HepG2 (cell line): ENCODE data around the gene SFRP4. TPM values are rescaled to one million over a fixed set of nuclear protein-coding genes. Genes with fewer than 3 reads are reported as not detected.

Experiments used
- ATAC-seq: fragments of 200-7000 bp; cut with Tn5 transposase; 3 replicates; pipeline ENCODE4 v1.9.1; 2020; ENCODE audit warnings: mild to moderate bottlenecking, moderate library complexity
- BruUV-seq: library from RNA; stranded (reverse); fragments of 400-500 nt; replicated peaks from 2 replicates; lab custom pipeline; 2021; lab: Mats Ljungman, UMichigan
- CTCF ChIA-PET: fragments of 300-600 bp; formaldehyde crosslinking; extraction: SDS; loops from one replicate; lab custom pipeline; 2021; ENCODE audit warnings: low total read pairs, inconsistent platforms, low intra/inter-chr PET ratio; lab: Yijun Ruan, JAX
- POLR2A ChIA-PET: fragments of 350-600 bp; sonication (Branson Sonifier 250); formaldehyde crosslinking; loops from one replicate; lab custom pipeline; 2020; ENCODE audit warnings: antibody characterized with exemption, inconsistent platforms; lab: Yijun Ruan, JAX
- DNase-seq: peaks from one replicate; pipeline ENCODE4 v3.0.0-alpha.2; 2015; ENCODE audit warnings: low spot score
- FAIRE-seq: peaks from 3 replicates; lab custom pipeline; 2011; peaks lifted over from hg19 to GRCh38; lab: Jason Lieb, UNC
- H2AFZ ChIP-seq: one replicate; pipeline ENCODE4 v1.6.1; 2011; ENCODE audit warnings: low read length, inconsistent platforms
- H3K27ac ChIP-seq: fragments of 300-600 bp; 3 replicates; pipeline ENCODE4 v1.8.0; 2011; ENCODE audit warnings: mixed run types, mild to moderate bottlenecking, mixed read lengths, low read length, inconsistent platforms; ENCODE audit not compliant: insufficient read depth; ENCODE audit errors: extremely low read length
- H3K27me3 ChIP-seq, 2 experiments: fragments of 200-600 bp in 1 of 2; 2 replicates in 1 of 2; 3 replicates in 1 of 2; pipeline versions ENCODE4 v1.6.0 to v1.8.0; 2011; ENCODE audit warnings: low read length in 2 of 2, mild to moderate bottlenecking in 2 of 2, moderate library complexity in 2 of 2, inconsistent platforms in 1 of 2; ENCODE audit not compliant: insufficient read depth in 2 of 2, control insufficient read depth in 1 of 2
- H3K36me3 ChIP-seq, 2 experiments: fragments of 200-600 bp in 1 of 2; replicated peaks in 1 of 2; 2 replicates in 1 of 2; 3 replicates in 1 of 2; pipeline versions ENCODE4 v1.5.1 to v1.8.0; 2011; ENCODE audit warnings: low read length in 2 of 2, inconsistent platforms in 1 of 2; ENCODE audit not compliant: insufficient read depth in 2 of 2, control insufficient read depth in 1 of 2
- H3K4me1 ChIP-seq: 2 replicates; pipeline ENCODE4 v1.5.1; 2012; ENCODE audit warnings: low read length, inconsistent platforms; ENCODE audit not compliant: insufficient read depth
- H3K4me2 ChIP-seq: 2 replicates; pipeline ENCODE4 v1.6.0; 2011; ENCODE audit warnings: low read depth, low read length, inconsistent platforms
- H3K4me3 ChIP-seq, 3 experiments: fragments of 200-600 bp in 1 of 3; sonication (generic), shearing (Covaris generic) in 1 of 3; replicated peaks in 1 of 3; 2 replicates each; pipeline ENCODE4 v1.5.1; 2011 to 2016; ENCODE audit warnings: low read length in 3 of 3, inconsistent platforms in 2 of 3, low read depth in 2 of 3, mild to moderate bottlenecking in 2 of 3, control low read depth in 1 of 3, mixed read lengths in 1 of 3; ENCODE audit not compliant: insufficient read depth in 1 of 3
- H3K79me2 ChIP-seq: one replicate; pipeline ENCODE4 v1.6.1; 2011; ENCODE audit warnings: low read length, inconsistent platforms; ENCODE audit not compliant: insufficient read depth
- H3K9ac ChIP-seq: 2 replicates; pipeline ENCODE4 v1.6.0; 2011; ENCODE audit warnings: mild to moderate bottlenecking, low read depth, low read length, inconsistent platforms; ENCODE audit not compliant: insufficient read depth
- H3K9me3 ChIP-seq: 2 replicates; pipeline ENCODE4 v1.5.1; 2012; ENCODE audit warnings: mild to moderate bottlenecking, low read length
- H4K20me1 ChIP-seq: 2 replicates; pipeline ENCODE4 v1.6.0; 2011; ENCODE audit warnings: inconsistent platforms, mild to moderate bottlenecking, low read length, moderate library complexity; ENCODE audit not compliant: insufficient read depth
- ADNP ChIP-seq: sonication (generic); formaldehyde crosslinking; IDR thresholded peaks from 2 replicates; pipeline ENCODE4 v1.4.0; 2020; ENCODE audit warnings: missing genetic modification reagents
- EHMT2 ChIP-seq: fragments of 200-600 bp; sonication (generic); IDR thresholded peaks from 2 replicates; pipeline ENCODE4 v1.7.0; 2017; ENCODE audit warnings: antibody characterized with exemption, low read depth, low read length, borderline replicate concordance
- GFI1 ChIP-seq: sonication (generic); formaldehyde crosslinking; IDR thresholded peaks from 2 replicates; pipeline ENCODE4 v1.5.0; 2020; ENCODE audit warnings: missing genetic modification reagents, mild to moderate bottlenecking, borderline replicate concordance
- ZNF619 ChIP-seq: sonication (generic); formaldehyde crosslinking; IDR thresholded peaks from 2 replicates; pipeline ENCODE4 v1.4.0; 2020; ENCODE audit warnings: mild to moderate bottlenecking, missing genetic modification reagents
- whole genome bisulfite sequencing: methylation state at CpG from one replicate; pipeline ENCODE4 v1.1.6; 2017; ENCODE audit warnings: low lambda C conversion rate; 5-methylcytosine and 5-hydroxymethylcytosine counted together
- in situ Hi-C: cut with HindIII; loops from 2 replicates; pipeline ENCODE4 v1.10.0; 2017; ENCODE audit warnings: low pct_unique_long_range_greater_than_20kb; ENCODE audit not compliant: extremely low pct_ligation_motif_present
- intact Hi-C: fragments of 100-400 bp; cut with micrococcal nuclease; formaldehyde crosslinking; loops from one replicate; pipeline ENCODE4 v1.10.0; 2022; ENCODE audit not compliant: unreplicated experiment
- polyA plus RNA-seq, 8 experiments: library from polyadenylated mRNA; depleted of rRNA in 3 of 8; stranded (reverse) in 7 of 8; unstranded in 1 of 8; fragments of >200 nt; fragmentation: Illumina TruSeq in 4 of 8; extraction: Trizol in 4 of 8; gene quantifications; 2 replicates each; pipeline versions ENCODE4 v1.2.1 to v1.2.3, GENCODE V29; 2011 to 2016; ENCODE audit warnings: low read depth in 4 of 8, missing spikeins in 1 of 8, mixed read lengths in 1 of 8; ENCODE audit not compliant: insufficient read depth in 1 of 8
- total RNA-seq, 5 experiments: library from RNA; depleted of rRNA; stranded (reverse); fragments of >200 nt; fragmentation: Illumina TruSeq; extraction: Trizol; gene quantifications; 2 replicates each; pipeline ENCODE4 v1.2.3, GENCODE V29; 2016; ENCODE audit warnings: low read depth in 1 of 5
- TF ChIP-seq, protein P1 (sequence below): sonication (generic); formaldehyde crosslinking; IDR thresholded peaks from 2 replicates; pipeline ENCODE4 v1.4.0; 2020; ENCODE audit warnings: missing genetic modification reagents
- TF ChIP-seq, protein P2 (sequence below), 2 experiments: IDR thresholded peaks; 2 replicates each; pipeline ENCODE4 v1.6.1; 2011 to 2012; ENCODE audit warnings: low read length in 2 of 2, borderline replicate concordance in 1 of 2, low read depth in 1 of 2, mild to moderate bottlenecking in 1 of 2, moderate library complexity in 1 of 2
- TF ChIP-seq, protein P3 (sequence below): sonication (generic); formaldehyde crosslinking; IDR thresholded peaks from 2 replicates; pipeline ENCODE4 v1.9.0; 2021; ENCODE audit warnings: mild to moderate bottlenecking, missing genetic modification reagents

SFRP4 gene
- total and polyA plus RNA-seq, 2 of the 13 experiments (the other 11 are each of a cell fraction or from before 2014, with no cell fraction given), result 0.96 to 1.8 TPM

DNA sequence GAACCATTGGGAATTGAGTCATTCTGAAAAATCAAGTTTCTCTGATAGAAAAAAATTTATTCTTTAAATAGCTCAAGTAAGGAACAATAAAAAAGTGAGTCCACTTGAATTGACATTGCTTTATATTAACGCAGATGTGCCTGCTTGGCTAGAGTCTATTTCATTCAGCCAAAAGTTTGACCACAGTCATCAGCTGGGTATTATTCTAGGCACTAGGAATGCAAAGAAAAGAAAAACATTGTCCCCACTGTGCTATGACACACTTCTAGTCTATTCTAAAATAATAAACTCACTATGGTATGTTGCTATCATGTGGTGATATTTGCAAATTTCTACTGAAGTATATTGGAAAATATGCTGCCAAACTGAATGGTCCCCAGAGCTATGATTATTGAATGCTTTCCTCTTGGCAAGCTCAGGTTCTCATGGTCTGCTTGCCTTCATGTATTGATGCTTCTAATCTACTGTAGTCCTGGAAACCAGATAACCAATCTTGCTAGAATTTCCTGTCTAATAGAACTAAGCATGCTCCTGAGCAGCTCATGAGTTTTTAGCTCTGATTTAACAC is 8.3 kb downstream of the SFRP4 start:
- H3K36me3 ChIP-seq, result peaks cover 0 to 2% of the 10 kb centered on the region in 2 experiments; a peak in 1 of 5 replicates
- FAIRE-seq, result no peak
- no peak overlapping the region for H3K4me3 ChIP-seq
- BruUV-seq, result no TSS peak
- 97% methylated on average over 1 of the region's 1 CpG for WGBS
- POLR2A ChIA-PET, result interaction anchor here (1.6 kb wide), 1 partner anchor 9 kb away, joined by 4 read pairs; the partner anchor contains the start of gene SFRP4
- CTCF ChIA-PET, result no interaction called here
- TF ChIP-seq ZNF619 (CRISPR knock-in tag) (no peak), EHMT2 (no peak), ADNP (CRISPR knock-in tag) (no peak), GFI1 (CRISPR knock-in tag) (no peak)
- TF ChIP-seq, protein P1, sequence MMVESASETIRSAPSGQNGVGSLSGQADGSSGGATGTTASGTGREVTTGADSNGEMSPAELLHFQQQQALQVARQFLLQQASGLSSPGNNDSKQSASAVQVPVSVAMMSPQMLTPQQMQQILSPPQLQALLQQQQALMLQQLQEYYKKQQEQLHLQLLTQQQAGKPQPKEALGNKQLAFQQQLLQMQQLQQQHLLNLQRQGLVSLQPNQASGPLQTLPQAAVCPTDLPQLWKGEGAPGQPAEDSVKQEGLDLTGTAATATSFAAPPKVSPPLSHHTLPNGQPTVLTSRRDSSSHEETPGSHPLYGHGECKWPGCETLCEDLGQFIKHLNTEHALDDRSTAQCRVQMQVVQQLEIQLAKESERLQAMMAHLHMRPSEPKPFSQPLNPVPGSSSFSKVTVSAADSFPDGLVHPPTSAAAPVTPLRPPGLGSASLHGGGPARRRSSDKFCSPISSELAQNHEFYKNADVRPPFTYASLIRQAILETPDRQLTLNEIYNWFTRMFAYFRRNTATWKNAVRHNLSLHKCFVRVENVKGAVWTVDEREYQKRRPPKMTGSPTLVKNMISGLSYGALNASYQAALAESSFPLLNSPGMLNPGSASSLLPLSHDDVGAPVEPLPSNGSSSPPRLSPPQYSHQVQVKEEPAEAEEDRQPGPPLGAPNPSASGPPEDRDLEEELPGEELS (CRISPR knock-in tag), result no peak
- TF ChIP-seq, protein P2, sequence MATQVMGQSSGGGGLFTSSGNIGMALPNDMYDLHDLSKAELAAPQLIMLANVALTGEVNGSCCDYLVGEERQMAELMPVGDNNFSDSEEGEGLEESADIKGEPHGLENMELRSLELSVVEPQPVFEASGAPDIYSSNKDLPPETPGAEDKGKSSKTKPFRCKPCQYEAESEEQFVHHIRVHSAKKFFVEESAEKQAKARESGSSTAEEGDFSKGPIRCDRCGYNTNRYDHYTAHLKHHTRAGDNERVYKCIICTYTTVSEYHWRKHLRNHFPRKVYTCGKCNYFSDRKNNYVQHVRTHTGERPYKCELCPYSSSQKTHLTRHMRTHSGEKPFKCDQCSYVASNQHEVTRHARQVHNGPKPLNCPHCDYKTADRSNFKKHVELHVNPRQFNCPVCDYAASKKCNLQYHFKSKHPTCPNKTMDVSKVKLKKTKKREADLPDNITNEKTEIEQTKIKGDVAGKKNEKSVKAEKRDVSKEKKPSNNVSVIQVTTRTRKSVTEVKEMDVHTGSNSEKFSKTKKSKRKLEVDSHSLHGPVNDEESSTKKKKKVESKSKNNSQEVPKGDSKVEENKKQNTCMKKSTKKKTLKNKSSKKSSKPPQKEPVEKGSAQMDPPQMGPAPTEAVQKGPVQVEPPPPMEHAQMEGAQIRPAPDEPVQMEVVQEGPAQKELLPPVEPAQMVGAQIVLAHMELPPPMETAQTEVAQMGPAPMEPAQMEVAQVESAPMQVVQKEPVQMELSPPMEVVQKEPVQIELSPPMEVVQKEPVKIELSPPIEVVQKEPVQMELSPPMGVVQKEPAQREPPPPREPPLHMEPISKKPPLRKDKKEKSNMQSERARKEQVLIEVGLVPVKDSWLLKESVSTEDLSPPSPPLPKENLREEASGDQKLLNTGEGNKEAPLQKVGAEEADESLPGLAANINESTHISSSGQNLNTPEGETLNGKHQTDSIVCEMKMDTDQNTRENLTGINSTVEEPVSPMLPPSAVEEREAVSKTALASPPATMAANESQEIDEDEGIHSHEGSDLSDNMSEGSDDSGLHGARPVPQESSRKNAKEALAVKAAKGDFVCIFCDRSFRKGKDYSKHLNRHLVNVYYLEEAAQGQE (IDR thresholded peaks at IDR 0.05; ENCODE audit: borderline replicate concordance in 1 of 2, low read depth in 1 of 2, low read length in 2 of 2), result no peak
- TF ChIP-seq, protein P3, sequence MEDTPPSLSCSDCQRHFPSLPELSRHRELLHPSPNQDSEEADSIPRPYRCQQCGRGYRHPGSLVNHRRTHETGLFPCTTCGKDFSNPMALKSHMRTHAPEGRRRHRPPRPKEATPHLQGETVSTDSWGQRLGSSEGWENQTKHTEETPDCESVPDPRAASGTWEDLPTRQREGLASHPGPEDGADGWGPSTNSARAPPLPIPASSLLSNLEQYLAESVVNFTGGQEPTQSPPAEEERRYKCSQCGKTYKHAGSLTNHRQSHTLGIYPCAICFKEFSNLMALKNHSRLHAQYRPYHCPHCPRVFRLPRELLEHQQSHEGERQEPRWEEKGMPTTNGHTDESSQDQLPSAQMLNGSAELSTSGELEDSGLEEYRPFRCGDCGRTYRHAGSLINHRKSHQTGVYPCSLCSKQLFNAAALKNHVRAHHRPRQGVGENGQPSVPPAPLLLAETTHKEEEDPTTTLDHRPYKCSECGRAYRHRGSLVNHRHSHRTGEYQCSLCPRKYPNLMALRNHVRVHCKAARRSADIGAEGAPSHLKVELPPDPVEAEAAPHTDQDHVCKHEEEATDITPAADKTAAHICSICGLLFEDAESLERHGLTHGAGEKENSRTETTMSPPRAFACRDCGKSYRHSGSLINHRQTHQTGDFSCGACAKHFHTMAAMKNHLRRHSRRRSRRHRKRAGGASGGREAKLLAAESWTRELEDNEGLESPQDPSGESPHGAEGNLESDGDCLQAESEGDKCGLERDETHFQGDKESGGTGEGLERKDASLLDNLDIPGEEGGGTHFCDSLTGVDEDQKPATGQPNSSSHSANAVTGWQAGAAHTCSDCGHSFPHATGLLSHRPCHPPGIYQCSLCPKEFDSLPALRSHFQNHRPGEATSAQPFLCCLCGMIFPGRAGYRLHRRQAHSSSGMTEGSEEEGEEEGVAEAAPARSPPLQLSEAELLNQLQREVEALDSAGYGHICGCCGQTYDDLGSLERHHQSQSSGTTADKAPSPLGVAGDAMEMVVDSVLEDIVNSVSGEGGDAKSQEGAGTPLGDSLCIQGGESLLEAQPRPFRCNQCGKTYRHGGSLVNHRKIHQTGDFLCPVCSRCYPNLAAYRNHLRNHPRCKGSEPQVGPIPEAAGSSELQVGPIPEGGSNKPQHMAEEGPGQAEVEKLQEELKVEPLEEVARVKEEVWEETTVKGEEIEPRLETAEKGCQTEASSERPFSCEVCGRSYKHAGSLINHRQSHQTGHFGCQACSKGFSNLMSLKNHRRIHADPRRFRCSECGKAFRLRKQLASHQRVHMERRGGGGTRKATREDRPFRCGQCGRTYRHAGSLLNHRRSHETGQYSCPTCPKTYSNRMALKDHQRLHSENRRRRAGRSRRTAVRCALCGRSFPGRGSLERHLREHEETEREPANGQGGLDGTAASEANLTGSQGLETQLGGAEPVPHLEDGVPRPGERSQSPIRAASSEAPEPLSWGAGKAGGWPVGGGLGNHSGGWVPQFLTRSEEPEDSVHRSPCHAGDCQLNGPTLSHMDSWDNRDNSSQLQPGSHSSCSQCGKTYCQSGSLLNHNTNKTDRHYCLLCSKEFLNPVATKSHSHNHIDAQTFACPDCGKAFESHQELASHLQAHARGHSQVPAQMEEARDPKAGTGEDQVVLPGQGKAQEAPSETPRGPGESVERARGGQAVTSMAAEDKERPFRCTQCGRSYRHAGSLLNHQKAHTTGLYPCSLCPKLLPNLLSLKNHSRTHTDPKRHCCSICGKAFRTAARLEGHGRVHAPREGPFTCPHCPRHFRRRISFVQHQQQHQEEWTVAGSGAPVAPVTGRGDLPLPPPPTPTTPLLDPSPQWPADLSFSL (CRISPR knock-in tag), result no peak
- TF ChIP-seq, all 625 proteins: peak for 0
- Histone ChIP-seq H3K9ac (no peak overlapping the region), H3K79me2 (no peaks in the 10 kb centered on the region), H3K4me1 (no peaks in the 10 kb centered on the region), H3K27me3 (no peaks in the 10 kb centered on the region), H3K4me2 (no peak overlapping the region), H2AFZ (no peak overlapping the region), H3K9me3 (no peaks in the 10 kb centered on the region), H4K20me1 (no peaks in the 10 kb centered on the region), H3K27ac (no peak overlapping the region)
- no peak for DNase-seq
- intact Hi-C loops, result no loop called here
- ATAC-seq, result no peak
- in situ Hi-C loops, result loop anchor here (10.0 to 25.0 kb wide), 2 partner anchors 196 to 429 kb away; no protein-coding TSS in a partner anchor
